HepG2 (cell line): Measurements from ENCODE around the gene CFAP97. TPM values are rescaled to one million over a fixed set of nuclear protein-coding genes. Genes with fewer than 3 reads are reported as not detected.
A peak's percentile ranks its signal among the peaks of the same experiment; 100 is the strongest.

Experiments
- BORCS8-MEF2B ChIP-seq: sonication (generic); formaldehyde crosslinking; IDR thresholded peaks from 2 replicates; pipeline ENCODE4 v1.8.0; 2022; ENCODE audit warnings: mild to moderate bottlenecking, missing genetic modification reagents
- CTCF ChIP-seq: sonication (generic); formaldehyde crosslinking; IDR thresholded peaks from 2 replicates; pipeline ENCODE4 v1.5.0; 2020; ENCODE audit warnings: mild to moderate bottlenecking, missing genetic modification reagents, moderate library complexity
- E2F1 ChIP-seq: sonication (generic); formaldehyde crosslinking; IDR thresholded peaks from 2 replicates; pipeline ENCODE4 v1.5.0; 2020; ENCODE audit warnings: missing genetic modification reagents
- GATAD2A ChIP-seq: IDR thresholded peaks from 2 replicates; pipeline ENCODE4 v1.6.1; 2016
- HOMEZ ChIP-seq: IDR thresholded peaks from 2 replicates; pipeline ENCODE4 v1.6.1; 2016; ENCODE audit warnings: low read depth
- MLXIP ChIP-seq: sonication (generic); formaldehyde crosslinking; IDR thresholded peaks from 2 replicates; pipeline ENCODE4 v1.9.0; 2021; ENCODE audit warnings: missing genetic modification reagents, borderline replicate concordance
- PCBP1 ChIP-seq: fragments of 200-400 bp; formaldehyde crosslinking; IDR thresholded peaks from 2 replicates; pipeline ENCODE4 v1.6.1; 2017; ENCODE audit warnings: mild to moderate bottlenecking, low read depth, low read length, borderline replicate concordance
- SAP130 ChIP-seq: IDR thresholded peaks from 2 replicates; pipeline ENCODE4 v1.6.1; 2016; ENCODE audit warnings: low read depth
- SMC3 ChIP-seq: IDR thresholded peaks from 2 replicates; pipeline ENCODE4 v1.6.1; 2011; ENCODE audit warnings: low read length, improper control_type of control experiment
- ZNF142 ChIP-seq: sonication (generic); formaldehyde crosslinking; IDR thresholded peaks from 2 replicates; pipeline ENCODE4 v1.4.0; 2020; ENCODE audit warnings: missing genetic modification reagents
- ZNF674 ChIP-seq: sonication (generic); formaldehyde crosslinking; IDR thresholded peaks from 2 replicates; pipeline ENCODE4 v1.5.0; 2020; ENCODE audit warnings: low read depth, mild to moderate bottlenecking, missing genetic modification reagents
- ZSCAN21 ChIP-seq: sonication (generic); formaldehyde crosslinking; IDR thresholded peaks from 2 replicates; pipeline ENCODE4 v1.8.0; 2022; ENCODE audit warnings: mild to moderate bottlenecking, missing genetic modification reagents, moderate library complexity, borderline replicate concordance
- polyA plus RNA-seq, 8 experiments: library from polyadenylated mRNA; depleted of rRNA in 3 of 8; stranded (reverse) in 7 of 8; unstranded in 1 of 8; fragments of >200 nt; fragmentation: Illumina TruSeq in 4 of 8; extraction: Trizol in 4 of 8; gene quantifications; 2 replicates each; pipeline versions ENCODE4 v1.2.1 to v1.2.3, GENCODE V29; 2011 to 2016; ENCODE audit warnings: low read depth in 4 of 8, missing spikeins in 1 of 8, mixed read lengths in 1 of 8; ENCODE audit not compliant: insufficient read depth in 1 of 8
- total RNA-seq, 5 experiments: library from RNA; depleted of rRNA; stranded (reverse); fragments of >200 nt; fragmentation: Illumina TruSeq; extraction: Trizol; gene quantifications; 2 replicates each; pipeline ENCODE4 v1.2.3, GENCODE V29; 2016; ENCODE audit warnings: low read depth in 1 of 5
- TF ChIP-seq, protein P1 (sequence below): sonication (generic); formaldehyde crosslinking; IDR thresholded peaks from 2 replicates; pipeline ENCODE4 v1.5.1; 2020; ENCODE audit warnings: missing genetic modification reagents, mild to moderate bottlenecking, borderline replicate concordance

CFAP97 gene
- total and polyA plus RNA-seq, 2 of the 13 experiments (the other 11 are each of a cell fraction or from before 2014, with no cell fraction given): 32.1 to 44.4 TPM

DNA sequence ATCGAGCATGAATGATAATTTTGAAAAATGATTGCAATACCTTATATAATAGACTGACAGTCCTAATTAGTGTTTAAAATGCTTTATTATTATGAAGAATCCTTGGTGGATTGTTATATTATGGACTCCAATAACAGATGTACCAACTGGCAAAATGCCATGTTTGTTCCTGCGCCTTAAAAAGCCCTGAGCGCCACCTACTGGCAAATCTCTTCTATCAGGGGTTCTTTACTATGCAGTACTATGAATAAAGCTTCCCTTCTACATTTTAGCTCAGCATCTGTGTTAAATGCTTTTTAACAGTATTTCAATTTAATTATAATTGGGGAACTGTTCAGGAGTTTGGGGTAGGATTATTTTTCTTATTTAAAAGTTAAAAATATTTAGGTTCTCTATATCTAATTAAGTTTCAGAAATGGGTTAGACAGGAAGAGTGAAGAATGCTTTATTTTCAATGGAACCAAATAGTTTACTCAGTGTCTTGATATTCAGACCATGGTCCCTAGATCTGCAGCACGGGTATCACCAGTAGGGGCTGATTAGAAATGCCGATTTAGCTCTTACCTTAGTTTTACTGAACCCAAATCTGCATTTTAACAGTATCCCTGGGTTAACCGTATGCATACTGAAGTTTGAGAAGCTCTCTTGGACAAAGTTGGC, 20.0 kb downstream of the CFAP97 start (continued):
- no peak for TF ChIP-seq MLXIP
- TF ChIP-seq SMC3: peak; percentile 45
- no peak for TF ChIP-seq ZNF142 (CRISPR knock-in tag)
- TF ChIP-seq, protein P1, sequence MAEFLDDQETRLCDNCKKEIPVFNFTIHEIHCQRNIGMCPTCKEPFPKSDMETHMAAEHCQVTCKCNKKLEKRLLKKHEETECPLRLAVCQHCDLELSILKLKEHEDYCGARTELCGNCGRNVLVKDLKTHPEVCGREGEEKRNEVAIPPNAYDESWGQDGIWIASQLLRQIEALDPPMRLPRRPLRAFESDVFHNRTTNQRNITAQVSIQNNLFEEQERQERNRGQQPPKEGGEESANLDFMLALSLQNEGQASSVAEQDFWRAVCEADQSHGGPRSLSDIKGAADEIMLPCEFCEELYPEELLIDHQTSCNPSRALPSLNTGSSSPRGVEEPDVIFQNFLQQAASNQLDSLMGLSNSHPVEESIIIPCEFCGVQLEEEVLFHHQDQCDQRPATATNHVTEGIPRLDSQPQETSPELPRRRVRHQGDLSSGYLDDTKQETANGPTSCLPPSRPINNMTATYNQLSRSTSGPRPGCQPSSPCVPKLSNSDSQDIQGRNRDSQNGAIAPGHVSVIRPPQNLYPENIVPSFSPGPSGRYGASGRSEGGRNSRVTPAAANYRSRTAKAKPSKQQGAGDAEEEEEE (CRISPR knock-in tag): no peak
- TF ChIP-seq PCBP1: no peak
- TF ChIP-seq ZSCAN21 (CRISPR knock-in tag): no peak
- TF ChIP-seq GATAD2A (CRISPR knock-in tag): peak; percentile 31; the same call in 1 of the 2 replicates
- TF ChIP-seq CTCF (CRISPR knock-in tag): peak; percentile 70
- peak; percentile 32 for TF ChIP-seq SAP130 (CRISPR knock-in tag)
- no peak for TF ChIP-seq ZNF674 (CRISPR knock-in tag)
- TF ChIP-seq E2F1 (CRISPR knock-in tag): no peak
- TF ChIP-seq BORCS8-MEF2B (CRISPR knock-in tag): no peak
- 0 out of 2 replicates have a peak, but pooled peaks have one; percentile 30 for TF ChIP-seq HOMEZ (CRISPR knock-in tag)
